OCI-LY7 (cell line): ENCODE results near the gene CENPP. TPM values are rescaled to one million over a fixed set of nuclear protein-coding genes. Genes with fewer than 3 reads are reported as not detected.
"Not testable (repeated sequence)": the region's sequence is repeated elsewhere in the genome, so short reads cannot be mapped to it uniquely, and the experiment has no call there.

Experiments used
- BruUV-seq: library from RNA; stranded (reverse); fragments of 400-500 nt; replicated peaks from 2 replicates; lab custom pipeline; 2021; lab: Mats Ljungman, UMichigan
- CTCF ChIA-PET: fragments of 300-600 bp; sonication (Branson Sonifier 250); formaldehyde crosslinking; loops from one replicate; lab custom pipeline; 2022; ENCODE audit warnings: antibody characterized with exemption; ENCODE audit not compliant: unreplicated experiment; lab: Charles Lee
- POLR2A ChIA-PET: fragments of 300-600 bp; sonication (Branson Sonifier 250); formaldehyde crosslinking; loops from one replicate; lab custom pipeline; 2022; ENCODE audit warnings: antibody characterized with exemption; lab: Charles Lee
- DNase-seq: peaks from one replicate; pipeline ENCODE4 v3.0.0-alpha.2; 2015; ENCODE audit warnings: low spot score
- H2AFZ ChIP-seq: fragments of 200-600 bp; sonication (generic), shearing (Covaris generic); 2 replicates; pipeline ENCODE4 v1.6.1; 2014; ENCODE audit warnings: mild to moderate bottlenecking, antibody characterized with exemption, low read length, moderate library complexity
- H3K27ac ChIP-seq: fragments of 200-600 bp; sonication (generic); 2 replicates; pipeline ENCODE4 v1.5.1; 2014; ENCODE audit warnings: mixed run types, low read depth, mild to moderate bottlenecking, moderate library complexity, low read length, inconsistent platforms; ENCODE audit not compliant: poor library complexity, severe bottlenecking
- H3K36me3 ChIP-seq: fragments of 200-600 bp; sonication (generic); 2 replicates; pipeline ENCODE4 v1.6.1; 2014; ENCODE audit warnings: mild to moderate bottlenecking, antibody characterized with exemption, low read length, moderate library complexity, mixed read lengths; ENCODE audit not compliant: insufficient read depth
- H3K4me1 ChIP-seq: fragments of 200-600 bp; sonication (generic); 2 replicates; pipeline ENCODE4 v1.5.1; 2014; ENCODE audit warnings: mild to moderate bottlenecking, low read length; ENCODE audit not compliant: insufficient read depth, poor library complexity, severe bottlenecking
- H3K4me2 ChIP-seq: fragments of 200-600 bp; sonication (generic); 2 replicates; pipeline ENCODE4 v1.6.1; 2014; ENCODE audit warnings: mild to moderate bottlenecking, low read length
- H3K4me3 ChIP-seq: fragments of 200-600 bp; sonication (generic); 2 replicates; pipeline ENCODE4 v1.5.1; 2014; ENCODE audit warnings: mild to moderate bottlenecking, low read depth, low read length; ENCODE audit not compliant: poor library complexity, severe bottlenecking
- H3K79me2 ChIP-seq: fragments of 200-600 bp; sonication (generic); 2 replicates; pipeline ENCODE4 v1.6.1; 2016; ENCODE audit warnings: low read depth, mild to moderate bottlenecking, low read length, moderate library complexity, mixed read lengths; ENCODE audit not compliant: insufficient read depth
- H3K9me2 ChIP-seq: fragments of 200-600 bp; sonication (generic); 2 replicates; pipeline ENCODE4 v1.6.1; 2016; ENCODE audit warnings: mild to moderate bottlenecking, low read length, mixed read lengths; ENCODE audit not compliant: insufficient read depth
- H3K9me3 ChIP-seq: fragments of 200-600 bp; sonication (generic); 2 replicates; pipeline ENCODE4 v1.6.1; 2014; ENCODE audit warnings: mild to moderate bottlenecking, mixed run types, low read length, mixed read lengths
- H4K20me1 ChIP-seq: fragments of 200-600 bp; sonication (generic); 2 replicates; pipeline ENCODE4 v1.6.1; 2014; ENCODE audit warnings: mild to moderate bottlenecking, antibody characterized with exemption, low read length, moderate library complexity, mixed read lengths; ENCODE audit not compliant: insufficient read depth
- CTCF ChIP-seq: fragments of 200-600 bp; sonication (generic); conservative IDR thresholded peaks from 2 replicates; pipeline ENCODE4 v1.5.1; 2014; ENCODE audit warnings: mild to moderate bottlenecking, antibody characterized with exemption, low read length, moderate library complexity, mixed read lengths
- EZH2phosphoT487 ChIP-seq: fragments of 200-600 bp; sonication (generic); IDR thresholded peaks from 2 replicates; pipeline ENCODE4 v1.6.1; 2018; ENCODE audit warnings: low read depth, borderline replicate concordance, mild to moderate bottlenecking, mixed run types, antibody characterized with exemption, low read length, moderate library complexity, mixed read lengths
- intact Hi-C: fragments of 100-400 bp; cut with micrococcal nuclease; formaldehyde crosslinking; loops from one replicate; pipeline ENCODE4 v1.10.0; 2022; ENCODE audit not compliant: unreplicated experiment
- total RNA-seq, 2 experiments: library from RNA; depleted of rRNA in 1 of 2; stranded (reverse); fragments of >200 nt in 1 of 2; shearing (Covaris generic) in 1 of 2; gene quantifications; 2 replicates each; pipeline ENCODE4 v1.2.3, GENCODE V29; 2014 to 2022

The CENPP gene
- total RNA-seq, 2 experiments from 2014 or later, result 25.4 to 30.9 TPM

GRCh38 chr9:92564982-92565381, 239.2 kb downstream of the CENPP start:
- H3K9me2 ChIP-seq, result no peaks in the 10 kb centered on the region
- no peak for DNase-seq
- intact Hi-C loops, result no loop called here
- no peaks in the 10 kb centered on the region for H3K4me1 ChIP-seq
- H3K27ac ChIP-seq, result no peak overlapping the region
- H3K4me3 ChIP-seq, result no peak overlapping the region
- CTCF ChIA-PET, result no interaction called here
- no peaks in the 10 kb centered on the region for H3K36me3 ChIP-seq
- no peak overlapping the region for H3K4me2 ChIP-seq
- H3K9me3 ChIP-seq, result peaks cover 5% of the 10 kb centered on the region
- POLR2A ChIA-PET, result interaction anchor here (0.6 kb wide), 1 partner anchor 14 kb away, joined by 3 read pairs; no protein-coding TSS in a partner anchor
- BruUV-seq, result no TSS peak
- no peak for TF ChIP-seq CTCF
- no peak for TF ChIP-seq EZH2phosphoT487
- H3K79me2 ChIP-seq, result no peaks in the 10 kb centered on the region
- H4K20me1 ChIP-seq, result no peaks in the 10 kb centered on the region
- no peak overlapping the region for H2AFZ ChIP-seq

GRCh38 chr9:92571871-92572270, 246.1 kb downstream of the CENPP start:
- H3K4me1 ChIP-seq, intact Hi-C loops, H2AFZ ChIP-seq, DNase-seq, H3K4me2 ChIP-seq, H4K20me1 ChIP-seq, H3K36me3 ChIP-seq, H3K9me3 ChIP-seq, H3K27ac ChIP-seq, BruUV-seq, CTCF ChIA-PET, H3K9me2 ChIP-seq, H3K4me3 ChIP-seq, H3K79me2 ChIP-seq, POLR2A ChIA-PET: not testable (repeated sequence)

GRCh38 chr9:92573612-92574011, 247.9 kb downstream of the CENPP start:
- H3K4me2 ChIP-seq, DNase-seq, H3K36me3 ChIP-seq, CTCF ChIA-PET, H3K4me1 ChIP-seq, H3K27ac ChIP-seq, H3K9me2 ChIP-seq, H3K4me3 ChIP-seq, BruUV-seq, H4K20me1 ChIP-seq, H3K79me2 ChIP-seq, H3K9me3 ChIP-seq, POLR2A ChIA-PET, H2AFZ ChIP-seq, intact Hi-C loops: not testable (repeated sequence)

- no peak overlapping the region for H2AFZ ChIP-seq
- H3K79me2 ChIP-seq, result no peaks in the 10 kb centered on the region
- DNase-seq, result no peak
- H3K27ac ChIP-seq, result no peak overlapping the region
- no TSS peak for BruUV-seq
- H3K9me3 ChIP-seq, result no peaks in the 10 kb centered on the region
- H3K4me1 ChIP-seq, result no peaks in the 10 kb centered on the region
- POLR2A ChIA-PET, result no interaction called here
- no peaks in the 10 kb centered on the region for H3K36me3 ChIP-seq
- TF ChIP-seq EZH2phosphoT487, result no peak
- TF ChIP-seq CTCF, result no peak
- CTCF ChIA-PET, result no interaction called here
- intact Hi-C loops, result no loop called here
- H3K4me3 ChIP-seq, result no peak overlapping the region
- H4K20me1 ChIP-seq, result no peaks in the 10 kb centered on the region
- no peaks in the 10 kb centered on the region for H3K9me2 ChIP-seq
- no peak overlapping the region for H3K4me2 ChIP-seq
These were observed 250.4 kb downstream of the CENPP start for GRCh38 chr9:92576175-92576574.
